H9 (cell line): Measurements from ENCODE around the gene NEGR1. TPM values are rescaled to one million over a fixed set of nuclear protein-coding genes. Genes with fewer than 3 reads are reported as not detected.

ENCODE experiments used
- DNase-seq: peaks from one replicate; pipeline ENCODE4 v3.0.0-alpha.2; 2017
- H2AFZ ChIP-seq: one replicate; pipeline ENCODE4 v1.6.1; 2013; ENCODE audit warnings: mild to moderate bottlenecking, low read length, control low read depth, moderate library complexity
- H2AK5ac ChIP-seq: 2 replicates; pipeline ENCODE4 v1.6.1; 2013; ENCODE audit warnings: low read length, control low read depth, mixed read lengths; ENCODE audit not compliant: insufficient read length
- H2BK120ac ChIP-seq: one replicate; pipeline ENCODE4 v1.6.1; 2013; ENCODE audit warnings: low read depth, mild to moderate bottlenecking, low read length, control low read depth, inconsistent platforms; ENCODE audit not compliant: poor library complexity, severe bottlenecking
- H2BK12ac ChIP-seq: 2 replicates; pipeline ENCODE4 v1.6.1; 2013; ENCODE audit warnings: low read length, control low read depth, mixed read lengths, low read depth; ENCODE audit not compliant: insufficient read length
- H2BK15ac ChIP-seq: 2 replicates; pipeline ENCODE4 v1.6.1; 2013; ENCODE audit warnings: low read depth, low read length, control low read depth
- H2BK20ac ChIP-seq: one replicate; pipeline ENCODE4 v1.6.1; 2013; ENCODE audit warnings: low read depth, mild to moderate bottlenecking, low read length, control low read depth, inconsistent platforms; ENCODE audit not compliant: poor library complexity, severe bottlenecking
- H2BK5ac ChIP-seq: 2 replicates; pipeline ENCODE4 v1.6.1; 2013; ENCODE audit warnings: low read length, control low read depth, mixed read lengths; ENCODE audit not compliant: insufficient read length
- H3K14ac ChIP-seq: 2 replicates; pipeline ENCODE4 v1.6.1; 2013; ENCODE audit warnings: low read length, control low read depth; ENCODE audit not compliant: insufficient read depth
- H3K18ac ChIP-seq: 2 replicates; pipeline ENCODE4 v1.6.1; 2013; ENCODE audit warnings: low read depth, mild to moderate bottlenecking, mixed read lengths, low read length, control low read depth; ENCODE audit not compliant: insufficient read length
- H3K23ac ChIP-seq: 2 replicates; pipeline ENCODE4 v1.6.1; 2013; ENCODE audit warnings: low read length, control low read depth, mixed read lengths, low read depth; ENCODE audit not compliant: insufficient read length
- H3K23me2 ChIP-seq: 2 replicates; pipeline ENCODE4 v1.6.1; 2013; ENCODE audit warnings: low read depth, mild to moderate bottlenecking, mixed read lengths, low read length, control low read depth; ENCODE audit not compliant: insufficient read length, poor library complexity, severe bottlenecking
- H3K27ac ChIP-seq: 2 replicates; pipeline ENCODE4 v1.5.1; 2013; ENCODE audit warnings: low read length, control low read depth, mixed read lengths, low read depth; ENCODE audit not compliant: insufficient read length
- H3K27me3 ChIP-seq: 2 replicates; pipeline ENCODE4 v1.6.1; 2013; ENCODE audit warnings: low read length, control low read depth, inconsistent platforms; ENCODE audit not compliant: insufficient read depth
- H3K4ac ChIP-seq: 2 replicates; pipeline ENCODE4 v1.6.1; 2013; ENCODE audit warnings: low read depth, mild to moderate bottlenecking, control low read depth, inconsistent platforms, low read length, moderate library complexity
- H3K4me1 ChIP-seq: 2 replicates; pipeline ENCODE4 v1.6.1; 2013; ENCODE audit warnings: low read length, control low read depth, inconsistent platforms; ENCODE audit not compliant: insufficient read depth
- H3K4me2 ChIP-seq: 2 replicates; pipeline ENCODE4 v1.6.1; 2013; ENCODE audit warnings: low read length, control low read depth, mixed read lengths; ENCODE audit not compliant: insufficient read length, insufficient read depth
- H3K56ac ChIP-seq: 2 replicates; pipeline ENCODE4 v1.6.1; 2013; ENCODE audit warnings: low read depth, mild to moderate bottlenecking, mixed read lengths, low read length, control low read depth; ENCODE audit not compliant: insufficient read length
- H3K79me1 ChIP-seq: 2 replicates; pipeline ENCODE4 v1.6.1; 2013; ENCODE audit warnings: low read depth, mild to moderate bottlenecking, moderate library complexity, low read length, control low read depth, inconsistent platforms; ENCODE audit not compliant: insufficient read depth, poor library complexity, severe bottlenecking
- H3K79me2 ChIP-seq: 2 replicates; pipeline ENCODE4 v1.6.1; 2013; ENCODE audit warnings: low read length, control low read depth, inconsistent platforms; ENCODE audit not compliant: insufficient read depth
- H3K9ac ChIP-seq: 2 replicates; pipeline ENCODE4 v1.6.1; 2013; ENCODE audit warnings: low read length, control low read depth, mixed read lengths; ENCODE audit not compliant: insufficient read length; ENCODE audit errors: extremely low read depth
- H3K9me3 ChIP-seq: one replicate; pipeline ENCODE4 v1.6.1; 2013; ENCODE audit warnings: low read depth, low read length, inconsistent platforms; ENCODE audit not compliant: control insufficient read depth
- H3T11ph ChIP-seq: one replicate; pipeline ENCODE4 v1.6.1; 2013; ENCODE audit warnings: mild to moderate bottlenecking, low read length, control low read depth, inconsistent platforms
- H4K20me1 ChIP-seq: one replicate; pipeline ENCODE4 v1.6.1; 2013; ENCODE audit not compliant: control insufficient read depth, insufficient read length, insufficient read depth
- H4K5ac ChIP-seq: 2 replicates; pipeline ENCODE4 v1.6.1; 2013; ENCODE audit warnings: low read depth, mild to moderate bottlenecking, mixed read lengths, low read length, control low read depth; ENCODE audit not compliant: insufficient read length
- H4K8ac ChIP-seq: replicated peaks from 2 replicates; pipeline ENCODE4 v1.6.1; 2013; ENCODE audit warnings: low read length, control low read depth, mixed read lengths, low read depth; ENCODE audit not compliant: insufficient read length
- H4K91ac ChIP-seq: 2 replicates; pipeline ENCODE4 v1.6.1; 2013; ENCODE audit warnings: low read depth, mild to moderate bottlenecking, moderate library complexity, mixed read lengths, low read length, control low read depth; ENCODE audit not compliant: insufficient read length
- H3K27ac Mint-ChIP-seq, 3 experiments: 2 replicates in 2 of 3; 3 replicates in 1 of 3; pipeline ENCODE4 v1.8.0; 2020 to 2021; ENCODE audit warnings: mixed read lengths in 3 of 3, mild to moderate bottlenecking in 1 of 3, moderate library complexity in 1 of 3
- H3K27me3 Mint-ChIP-seq: 2 replicates; pipeline ENCODE4 v1.8.0; 2021; ENCODE audit warnings: low read depth, mild to moderate bottlenecking, moderate library complexity, mixed read lengths
- H3K36me3 Mint-ChIP-seq, 3 experiments: 2 replicates in 2 of 3; 3 replicates in 1 of 3; pipeline ENCODE4 v1.8.0; 2020 to 2021; ENCODE audit warnings: low read depth in 3 of 3, mixed read lengths in 3 of 3; ENCODE audit not compliant: insufficient read depth in 1 of 3
- H3K4me1 Mint-ChIP-seq, 2 experiments: 2 replicates each; pipeline ENCODE4 v1.8.0; 2020; ENCODE audit warnings: mixed read lengths in 2 of 2
- H3K4me3 Mint-ChIP-seq, 2 experiments: 2 replicates in 1 of 2; 3 replicates in 1 of 2; pipeline ENCODE4 v1.8.0; 2020 to 2021; ENCODE audit warnings: mild to moderate bottlenecking in 2 of 2, mixed read lengths in 2 of 2, moderate library complexity in 1 of 2
- H3K9me3 Mint-ChIP-seq, 2 experiments: 2 replicates in 1 of 2; 3 replicates in 1 of 2; pipeline ENCODE4 v1.8.0; 2020; ENCODE audit warnings: mild to moderate bottlenecking in 2 of 2, mixed read lengths in 2 of 2, moderate library complexity in 1 of 2
- WGBS: extraction: QIAGEN DNeasy Blood & Tissue Kit; methylation state at CpG from one replicate; pipeline ENCODE4 v1.1.7; 2013; ENCODE audit warnings: missing lambda C conversion rate, low lambda C conversion rate, mixed read lengths; ENCODE audit not compliant: insufficient read length; ENCODE audit errors: extremely low coverage; 5-methylcytosine and 5-hydroxymethylcytosine counted together
- total RNA-seq: library from RNA; stranded (reverse); gene quantifications from 2 replicates; pipeline ENCODE4 v1.2.1, GENCODE V29; 2021
- TF ChIP-seq, protein P1 (sequence below): fragments of 200-600 bp; sonication (generic); conservative IDR thresholded peaks from 3 replicates; pipeline ENCODE4 v1.8.0; 2021; ENCODE audit warnings: antibody characterized with exemption, mild to moderate bottlenecking

The NEGR1 gene
- total RNA-seq, 1 experiment from 2014 or later: 0.13 TPM

- Histone ChIP-seq H3K27me3 (no peaks in the 10 kb centered on the region), H4K20me1 (no peaks in the 10 kb centered on the region), H2BK20ac (no peak overlapping the region), H3K23ac (no peak overlapping the region), H3K14ac (no peak overlapping the region), H2BK15ac (no peak overlapping the region), H3T11ph (no peak overlapping the region), H3K4me1 (no peaks in the 10 kb centered on the region), H2BK5ac (no peak overlapping the region), H3K9ac (no peak overlapping the region), H4K5ac (no peak overlapping the region), H3K56ac (no peak overlapping the region), H3K27ac (no peak overlapping the region), H2BK12ac (no peak overlapping the region), H2AFZ (no peak overlapping the region), H3K79me1 (no peaks in the 10 kb centered on the region), H3K4ac (no peak overlapping the region), H3K9me3 (no peaks in the 10 kb centered on the region), H3K79me2 (no peaks in the 10 kb centered on the region), H4K91ac (no peak overlapping the region), H4K8ac (no peak overlapping the region), H3K4me2 (no peak overlapping the region), H2AK5ac (no peak overlapping the region), H2BK120ac (no peak overlapping the region), H3K23me2 (no peaks in the 10 kb centered on the region), H3K18ac (no peak overlapping the region)
- H3K9me3 Mint-ChIP-seq: no peaks in the 10 kb centered on the region
- DNase-seq: no peak
- WGBS: no CpG with 5 or more reads among the region's 3 CpGs
- H3K27ac Mint-ChIP-seq: no peak overlapping the region
- TF ChIP-seq, protein P1, sequence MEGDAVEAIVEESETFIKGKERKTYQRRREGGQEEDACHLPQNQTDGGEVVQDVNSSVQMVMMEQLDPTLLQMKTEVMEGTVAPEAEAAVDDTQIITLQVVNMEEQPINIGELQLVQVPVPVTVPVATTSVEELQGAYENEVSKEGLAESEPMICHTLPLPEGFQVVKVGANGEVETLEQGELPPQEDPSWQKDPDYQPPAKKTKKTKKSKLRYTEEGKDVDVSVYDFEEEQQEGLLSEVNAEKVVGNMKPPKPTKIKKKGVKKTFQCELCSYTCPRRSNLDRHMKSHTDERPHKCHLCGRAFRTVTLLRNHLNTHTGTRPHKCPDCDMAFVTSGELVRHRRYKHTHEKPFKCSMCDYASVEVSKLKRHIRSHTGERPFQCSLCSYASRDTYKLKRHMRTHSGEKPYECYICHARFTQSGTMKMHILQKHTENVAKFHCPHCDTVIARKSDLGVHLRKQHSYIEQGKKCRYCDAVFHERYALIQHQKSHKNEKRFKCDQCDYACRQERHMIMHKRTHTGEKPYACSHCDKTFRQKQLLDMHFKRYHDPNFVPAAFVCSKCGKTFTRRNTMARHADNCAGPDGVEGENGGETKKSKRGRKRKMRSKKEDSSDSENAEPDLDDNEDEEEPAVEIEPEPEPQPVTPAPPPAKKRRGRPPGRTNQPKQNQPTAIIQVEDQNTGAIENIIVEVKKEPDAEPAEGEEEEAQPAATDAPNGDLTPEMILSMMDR: no peak
- no peaks in the 10 kb centered on the region for H3K4me1 Mint-ChIP-seq
- H3K27me3 Mint-ChIP-seq: 0 out of 2 replicates have a peak, but pooled peaks cover 3% of the 10 kb centered on the region
- H3K4me3 Mint-ChIP-seq: no peak overlapping the region
- no peaks in the 10 kb centered on the region for H3K36me3 Mint-ChIP-seq
Measured at GRCh38 chr1:71377886-71378285, 904.5 kb downstream of the NEGR1 start.
